IMR-90 (cell line): ENCODE data around the gene RGS9BP. TPM values are rescaled to one million over a fixed set of nuclear protein-coding genes. Genes with fewer than 3 reads are reported as not detected.

ENCODE experiments used
- ATAC-seq: fragments of 200-7000 bp; cut with Tn5 transposase; 2 replicates; pipeline ENCODE4 v1.9.1; 2020; ENCODE audit warnings: low read depth, mild to moderate bottlenecking, moderate library complexity
- BruUV-seq: library from RNA; stranded (reverse); fragments of 400-500 nt; replicated peaks from 2 replicates; lab custom pipeline; 2021; lab: Mats Ljungman, UMichigan
- CTCF ChIA-PET: fragments of 300-600 bp; formaldehyde crosslinking; extraction: SDS; loops from one replicate; lab custom pipeline; 2021; ENCODE audit warnings: antibody characterized with exemption; lab: Yijun Ruan, JAX
- POLR2A ChIA-PET: fragments of 300-600 bp; sonication (Branson Sonifier 250); formaldehyde crosslinking; loops from one replicate; lab custom pipeline; 2022; ENCODE audit warnings: antibody characterized with exemption; ENCODE audit not compliant: unreplicated experiment; lab: Charles Lee
- DNase-seq: peaks from one replicate; pipeline ENCODE4 v3.0.0; 2013
- H2AFZ ChIP-seq: replicated peaks from 2 replicates; pipeline ENCODE3; 2013; ENCODE audit warnings: low read length, mild to moderate bottlenecking; ENCODE audit not compliant: poor library complexity
- H2AK5ac ChIP-seq: 2 replicates; pipeline ENCODE4 v1.6.1; 2013; ENCODE audit warnings: low read depth, low read length, inconsistent platforms
- H2AK9ac ChIP-seq: replicated peaks from 2 replicates; pipeline ENCODE3; 2013; ENCODE audit warnings: mild to moderate bottlenecking, low read depth, low read length, moderate library complexity; ENCODE audit not compliant: poor library complexity
- H2BK120ac ChIP-seq: 2 replicates; pipeline ENCODE4 v1.6.1; 2013; ENCODE audit warnings: low read depth, low read length, inconsistent platforms
- H2BK15ac ChIP-seq: 3 replicates; pipeline ENCODE4 v1.6.1; 2013; ENCODE audit warnings: low read depth, low read length, inconsistent platforms
- H2BK20ac ChIP-seq: 2 replicates; pipeline ENCODE4 v1.6.1; 2013; ENCODE audit warnings: low read depth, mild to moderate bottlenecking, inconsistent platforms, low read length, moderate library complexity
- H2BK5ac ChIP-seq: 2 replicates; pipeline ENCODE4 v1.6.1; 2013; ENCODE audit warnings: mild to moderate bottlenecking, low read depth, low read length, inconsistent platforms; ENCODE audit not compliant: poor library complexity, severe bottlenecking
- H3K14ac ChIP-seq: replicated peaks from 2 replicates; pipeline ENCODE4 v1.6.1; 2013; ENCODE audit warnings: low read depth, low read length, inconsistent platforms
- H3K18ac ChIP-seq: 2 replicates; pipeline ENCODE4 v1.6.1; 2013; ENCODE audit warnings: low read depth, low read length, control low read depth
- H3K23ac ChIP-seq: 2 replicates; pipeline ENCODE4 v1.6.1; 2013; ENCODE audit warnings: low read depth, low read length, inconsistent platforms
- H3K27ac ChIP-seq: 2 replicates; pipeline ENCODE4 v1.5.1; 2013; ENCODE audit warnings: mild to moderate bottlenecking, control low read depth, low read length; ENCODE audit not compliant: insufficient read depth
- H3K27me3 ChIP-seq: 2 replicates; pipeline ENCODE4 v1.6.1; 2013; ENCODE audit warnings: low read length; ENCODE audit not compliant: control insufficient read depth, insufficient read depth
- H3K36me3 ChIP-seq: 2 replicates; pipeline ENCODE4 v1.6.1; 2013; ENCODE audit warnings: low read length, mixed read lengths; ENCODE audit not compliant: control insufficient read depth, insufficient read depth
- H3K4ac ChIP-seq: 2 replicates; pipeline ENCODE4 v1.6.1; 2013; ENCODE audit warnings: low read depth, low read length, inconsistent platforms
- H3K4me1 ChIP-seq: 2 replicates; pipeline ENCODE4 v1.6.1; 2013; ENCODE audit warnings: low read length, mixed read lengths; ENCODE audit not compliant: control insufficient read depth, insufficient read depth
- H3K4me2 ChIP-seq: 2 replicates; pipeline ENCODE4 v1.6.1; 2013; ENCODE audit warnings: low read depth, mild to moderate bottlenecking, control low read depth, low read length, moderate library complexity
- H3K4me3 ChIP-seq: 2 replicates; pipeline ENCODE4 v1.5.1; 2013; ENCODE audit warnings: low read depth, mild to moderate bottlenecking, control low read depth, low read length, moderate library complexity; ENCODE audit not compliant: insufficient read depth
- H3K56ac ChIP-seq: 2 replicates; pipeline ENCODE4 v1.6.1; 2013; ENCODE audit warnings: low read length, inconsistent platforms; ENCODE audit not compliant: insufficient read depth; ENCODE audit errors: extremely low read depth
- H3K79me1 ChIP-seq, 2 experiments: 2 replicates each; pipeline ENCODE4 v1.6.1; 2013; ENCODE audit warnings: low read length in 2 of 2, inconsistent platforms in 1 of 2, low read depth in 1 of 2
- H3K9ac ChIP-seq: 2 replicates; pipeline ENCODE4 v1.6.1; 2013; ENCODE audit warnings: low read depth, low read length, control low read depth
- H3K9me1 ChIP-seq: 2 replicates; pipeline ENCODE4 v1.6.1; 2013; ENCODE audit warnings: low read length, inconsistent platforms; ENCODE audit not compliant: insufficient read depth
- H3K9me3 ChIP-seq: 2 replicates; pipeline ENCODE4 v1.6.1; 2013; ENCODE audit warnings: low read length; ENCODE audit not compliant: control insufficient read depth, insufficient read depth
- H4K20me1 ChIP-seq: 2 replicates; pipeline ENCODE4 v1.6.1; 2013; ENCODE audit warnings: low read length, inconsistent platforms; ENCODE audit not compliant: insufficient read depth
- H4K5ac ChIP-seq: 2 replicates; pipeline ENCODE4 v1.6.1; 2013; ENCODE audit warnings: mild to moderate bottlenecking, low read depth, low read length, control low read depth
- H4K8ac ChIP-seq, 2 experiments: 2 replicates each; pipeline ENCODE4 v1.6.1; 2013; ENCODE audit warnings: low read depth in 2 of 2, low read length in 2 of 2, control low read depth in 1 of 2, inconsistent platforms in 1 of 2
- H4K91ac ChIP-seq: 2 replicates; pipeline ENCODE4 v1.6.1; 2013; ENCODE audit warnings: low read depth, low read length, inconsistent platforms; ENCODE audit not compliant: insufficient read depth
- BHLHE40 ChIP-seq: fragments of 150-350 bp; IDR thresholded peaks from 2 replicates; pipeline ENCODE4 v1.6.1; 2016; ENCODE audit warnings: mild to moderate bottlenecking, low read depth, low read length
- CHD1 ChIP-seq: IDR thresholded peaks from 2 replicates; pipeline ENCODE4 v1.6.1; 2012; ENCODE audit warnings: low read depth, low read length, improper control_type of control experiment
- CTCF ChIP-seq: conservative IDR thresholded peaks from 2 replicates; pipeline ENCODE4 v1.5.1; 2012; ENCODE audit warnings: mild to moderate bottlenecking, low read depth, low read length, improper control_type of control experiment
- FOS ChIP-seq: fragments of 150-350 bp; IDR thresholded peaks from 2 replicates; pipeline ENCODE4 v1.6.1; 2016; ENCODE audit warnings: low read depth, low read length
- MAFK ChIP-seq: IDR thresholded peaks from 2 replicates; pipeline ENCODE4 v1.6.1; 2012; ENCODE audit warnings: low read depth, low read length, improper control_type of control experiment
- MAZ ChIP-seq: IDR thresholded peaks from 2 replicates; pipeline ENCODE4 v1.6.1; 2012; ENCODE audit warnings: low read depth, mild to moderate bottlenecking, low read length, improper control_type of control experiment, moderate library complexity, borderline replicate concordance
- MXI1 ChIP-seq: IDR thresholded peaks from 2 replicates; pipeline ENCODE4 v1.6.1; 2012; ENCODE audit warnings: low read depth, mild to moderate bottlenecking, low read length, moderate library complexity, borderline replicate concordance
- RAD21 ChIP-seq: IDR thresholded peaks from 2 replicates; pipeline ENCODE4 v1.6.1; 2012; ENCODE audit warnings: low read length, improper control_type of control experiment
- RCOR1 ChIP-seq: IDR thresholded peaks from 2 replicates; pipeline ENCODE4 v1.6.1; 2012; ENCODE audit warnings: mild to moderate bottlenecking, low read length, improper control_type of control experiment; ENCODE audit not compliant: insufficient replicate concordance
- RFX5 ChIP-seq: IDR thresholded peaks from 2 replicates; pipeline ENCODE4 v1.8.0; 2012; ENCODE audit warnings: low read depth, mild to moderate bottlenecking, low read length, moderate library complexity
- USF2 ChIP-seq: fragments of 150-350 bp; IDR thresholded peaks from 2 replicates; pipeline ENCODE4 v1.6.1; 2017; ENCODE audit warnings: mild to moderate bottlenecking, antibody characterized with exemption, low read length, low read depth
- WGBS, 2 experiments: methylation state at CpG; one replicate each; pipeline versions ENCODE4 v1.1.5 to v1.1.7; 2013; ENCODE audit warnings: missing lambda C conversion rate in 2 of 2; ENCODE audit not compliant: insufficient read length in 1 of 2; ENCODE audit errors: extremely low coverage in 2 of 2; 5-methylcytosine and 5-hydroxymethylcytosine counted together
- dilution Hi-C: fragments of 300-500 bp; cut with HindIII; formaldehyde crosslinking; loops from one replicate; pipeline ENCODE4 v1.14.3; 2018; ENCODE audit warnings: low sequenced_read_pairs; ENCODE audit not compliant: unreplicated experiment
- in situ Hi-C: fragments of 300-500 bp; cut with MboI; formaldehyde crosslinking; loops from 3 replicates; pipeline ENCODE4 v1.14.3; 2019; ENCODE audit warnings: low sequenced_read_pairs, inconsistent platforms, mixed read lengths
- intact Hi-C: fragments of 100-400 bp; cut with micrococcal nuclease; formaldehyde crosslinking; loops from 2 replicates; pipeline ENCODE4 v1.10.0; 2022
- polyA plus RNA-seq, 3 experiments: library from polyadenylated mRNA; depleted of rRNA; stranded (reverse); fragments of >200 nt; gene quantifications; 2 replicates each; pipeline ENCODE4 v1.2.3, GENCODE V29; 2012; ENCODE audit warnings: low replicate concordance in 1 of 3
- total RNA-seq: library from RNA; depleted of rRNA; stranded (reverse); fragments of >200 nt; gene quantifications from 2 replicates; pipeline ENCODE4 v1.2.3, GENCODE V29; 2012

Gene RGS9BP
- total and polyA plus RNA-seq, 2 of the 4 experiments (the other 2 are of a cell fraction), result 0.03 to 0.18 TPM

GRCh38 chr19:32637480-32637879, 38.2 kb upstream of the RGS9BP start:
- Histone ChIP-seq H2AK5ac (no peak overlapping the region), H3K4ac (no peak overlapping the region), H2AK9ac (no peak overlapping the region), H3K9ac (no peak overlapping the region), H3K9me1 (no peaks in the 10 kb centered on the region; the same call in 1 of the 2 replicates), H4K20me1 (no peaks in the 10 kb centered on the region), H2BK120ac (no peak overlapping the region), H3K18ac (no peak overlapping the region), H3K27me3 (no peaks in the 10 kb centered on the region), H3K9me3 (no peaks in the 10 kb centered on the region), H2BK15ac (no peak overlapping the region), H3K23ac (no peak overlapping the region), H3K14ac (no peak overlapping the region), H4K91ac (no peak overlapping the region), H3K27ac (no peak overlapping the region), H4K8ac (no peak overlapping the region), H3K4me3 (no peak overlapping the region), H2BK20ac (no peak overlapping the region), H3K36me3 (peaks cover 47% of the 10 kb centered on the region), H3K56ac (no peak overlapping the region), H3K4me2 (no peak overlapping the region), H2AFZ (no peak overlapping the region), H3K79me1 (no peaks in the 10 kb centered on the region), H2BK5ac (no peak overlapping the region), H4K5ac (no peak overlapping the region), H3K4me1 (no peaks in the 10 kb centered on the region)
- intact Hi-C loops (no loop called here), dilution Hi-C loops (no loop called here), in situ Hi-C loops (no loop called here)
- no peak for ATAC-seq
- ChIA-PET POLR2A (no interaction called here), CTCF (no interaction called here)
- no TSS peak for BruUV-seq
- DNase-seq, result no peak
- WGBS, 2 experiments, result 93% methylated on average over 3 of the region's 14 CpGs; no CpG with 5 or more reads in 1 of the 2 experiments
- no peak for TF ChIP-seq USF2
- no peak for TF ChIP-seq RFX5
- TF ChIP-seq RCOR1, result no peak
- no peak for TF ChIP-seq MXI1
- TF ChIP-seq CHD1, result no peak
- no peak for TF ChIP-seq MAFK
- no peak for TF ChIP-seq BHLHE40
- TF ChIP-seq RAD21, result no peak
- TF ChIP-seq CTCF, result no peak
- no peak for TF ChIP-seq FOS
- TF ChIP-seq MAZ, result no peak
